ENCODE data around the gene FAM43A. TPM values are rescaled to one million over a fixed set of nuclear protein-coding genes. Genes with fewer than 3 reads are reported as not detected.
A peak's percentile ranks its signal among the peaks of the same experiment; 100 is the strongest.

FAM43A gene, protein sequence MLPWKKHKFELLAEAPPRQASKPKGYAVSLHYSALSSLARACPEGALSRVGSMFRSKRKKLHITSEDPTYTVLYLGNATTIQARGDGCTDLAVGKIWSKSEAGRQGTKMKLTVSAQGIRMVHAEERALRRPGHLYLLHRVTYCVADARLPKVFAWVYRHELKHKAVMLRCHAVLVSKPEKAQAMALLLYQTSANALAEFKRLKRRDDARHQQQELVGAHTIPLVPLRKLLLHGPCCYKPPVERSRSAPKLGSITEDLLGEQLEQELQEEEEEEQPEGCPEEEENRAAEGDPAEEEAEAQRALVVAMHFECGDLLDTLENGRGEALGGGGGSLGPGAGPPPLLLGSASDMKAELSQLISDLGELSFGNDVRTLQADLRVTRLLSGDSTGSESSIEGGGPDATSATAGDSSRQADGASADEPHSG
- 10 to 100 TPM; 11.9 to 22.9 (median 19.4) TPM for polyA plus RNA-seq (ENCODE audit: insufficient read length in 10 of 10)
- long read RNA-seq, donor 1, transcript FAM43A-201 (1 exons, 2,494 nt) = major isoform, 17 of 17 reads
- long read RNA-seq, donor 1, partial matches to known transcripts = 0 of 17 reads
- long read RNA-seq, donor 1, other reads (novel, unspliced or antisense) = 0 of 17 reads
- long read RNA-seq, donor 2, transcript FAM43A-201 (1 exons, 2,494 nt) = major isoform, 18 of 18 reads
- long read RNA-seq, donor 2, partial matches to known transcripts = 0 of 18 reads
- long read RNA-seq, donor 2, other reads (novel, unspliced or antisense) = 0 of 18 reads
- long read RNA-seq, donor 3, partial matches to known transcripts = 0 of 2 reads
- long read RNA-seq, donor 3, other reads (novel, unspliced or antisense) = 0 of 2 reads
- long read RNA-seq, donor 4, transcript FAM43A-201 (1 exons, 2,494 nt) = major isoform, 27 of 27 reads
- long read RNA-seq, donor 4, partial matches to known transcripts = 0 of 27 reads
- long read RNA-seq, donor 4, other reads (novel, unspliced or antisense) = 0 of 27 reads
- long read RNA-seq, donor 5, transcript FAM43A-201 (1 exons, 2,494 nt) = major isoform, 26 of 26 reads
- long read RNA-seq, donor 5, partial matches to known transcripts = 0 of 26 reads
- long read RNA-seq, donor 5, other reads (novel, unspliced or antisense) = 0 of 26 reads
- long read RNA-seq, donor 6, transcript FAM43A-201 (1 exons, 2,494 nt) = major isoform, 31 of 31 reads
- long read RNA-seq, donor 6, partial matches to known transcripts = 0 of 31 reads
- long read RNA-seq, donor 6, other reads (novel, unspliced or antisense) = 0 of 31 reads
- long read RNA-seq, donor 7, transcript FAM43A-201 (1 exons, 2,494 nt) = major isoform, 18 of 18 reads
- long read RNA-seq, donor 7, partial matches to known transcripts = 0 of 18 reads
- long read RNA-seq, donor 7, other reads (novel, unspliced or antisense) = 0 of 18 reads
- long read RNA-seq, donor 8, transcript FAM43A-201 (1 exons, 2,494 nt) = major isoform, 24 of 24 reads
- long read RNA-seq, donor 8, partial matches to known transcripts = 0 of 24 reads
- long read RNA-seq, donor 8, other reads (novel, unspliced or antisense) = 0 of 24 reads
- long read RNA-seq, donor 9, transcript FAM43A-201 (1 exons, 2,494 nt) = major isoform, 11 of 11 reads
- long read RNA-seq, donor 9, partial matches to known transcripts = 0 of 11 reads
- long read RNA-seq, donor 9, other reads (novel, unspliced or antisense) = 0 of 11 reads

DNA sequence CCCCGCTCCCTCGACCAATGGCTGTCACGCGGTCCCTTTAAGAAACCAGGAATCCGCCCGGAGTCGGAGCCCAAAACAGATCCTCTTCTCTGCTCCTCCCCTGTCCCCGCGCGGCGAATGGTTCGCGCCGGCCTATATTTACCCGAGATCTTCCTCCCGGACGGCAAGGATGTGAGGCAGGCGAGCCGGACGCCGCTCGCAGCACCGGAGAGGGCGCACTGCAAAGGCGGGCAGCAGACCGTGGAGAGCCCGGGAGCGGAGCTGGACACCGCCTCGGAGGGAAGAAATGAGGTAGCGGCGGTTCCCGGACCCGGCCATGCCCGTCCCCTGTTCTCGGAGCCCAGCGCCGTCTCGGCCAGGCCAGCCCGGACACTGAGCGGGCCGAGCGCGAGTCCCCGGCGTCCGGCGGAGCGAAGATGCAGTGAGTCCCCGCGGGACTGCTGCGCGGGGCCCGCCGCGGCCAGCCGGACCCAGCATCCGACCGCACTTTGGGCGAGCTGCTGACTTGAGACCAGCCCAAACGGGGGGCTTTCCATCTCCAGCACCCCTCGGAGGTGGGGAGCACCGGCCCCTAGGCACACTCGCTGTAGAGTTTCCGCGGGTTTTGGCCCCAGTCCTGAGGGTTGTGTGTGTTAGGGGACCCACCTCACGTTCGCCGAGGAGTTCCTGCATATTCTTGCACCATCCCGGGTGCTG, at the start of gene FAM43A:
FAM43A (plus strand) TSS at position 166 of the 696 bp plus-strand sequence. CDS start 944 bp downstream, outside the sequence.
- peak; percentile 93 to 98 (median 96) for DNase-seq

DNA sequence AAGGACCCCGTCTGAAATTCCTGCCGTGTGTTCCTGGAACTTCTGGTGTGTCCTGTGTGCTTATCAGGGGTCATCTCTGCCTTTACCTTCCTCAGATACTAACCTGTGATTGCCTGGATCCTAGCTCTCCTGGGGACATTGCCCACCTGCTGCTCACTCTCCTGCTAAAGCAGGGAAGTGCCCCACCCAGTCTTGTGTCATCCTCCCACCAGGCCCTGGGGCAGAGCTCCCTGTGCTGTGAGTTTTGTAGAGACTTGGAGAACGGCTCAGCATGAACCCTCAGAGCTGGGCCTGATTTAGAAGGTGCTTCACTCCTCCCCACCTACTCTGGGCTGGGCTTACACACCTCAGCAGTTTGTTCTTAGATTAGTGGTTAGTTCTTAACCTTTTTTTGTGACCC, 48.6 kb upstream of the FAM43A start:
- no peak for DNase-seq

DNA sequence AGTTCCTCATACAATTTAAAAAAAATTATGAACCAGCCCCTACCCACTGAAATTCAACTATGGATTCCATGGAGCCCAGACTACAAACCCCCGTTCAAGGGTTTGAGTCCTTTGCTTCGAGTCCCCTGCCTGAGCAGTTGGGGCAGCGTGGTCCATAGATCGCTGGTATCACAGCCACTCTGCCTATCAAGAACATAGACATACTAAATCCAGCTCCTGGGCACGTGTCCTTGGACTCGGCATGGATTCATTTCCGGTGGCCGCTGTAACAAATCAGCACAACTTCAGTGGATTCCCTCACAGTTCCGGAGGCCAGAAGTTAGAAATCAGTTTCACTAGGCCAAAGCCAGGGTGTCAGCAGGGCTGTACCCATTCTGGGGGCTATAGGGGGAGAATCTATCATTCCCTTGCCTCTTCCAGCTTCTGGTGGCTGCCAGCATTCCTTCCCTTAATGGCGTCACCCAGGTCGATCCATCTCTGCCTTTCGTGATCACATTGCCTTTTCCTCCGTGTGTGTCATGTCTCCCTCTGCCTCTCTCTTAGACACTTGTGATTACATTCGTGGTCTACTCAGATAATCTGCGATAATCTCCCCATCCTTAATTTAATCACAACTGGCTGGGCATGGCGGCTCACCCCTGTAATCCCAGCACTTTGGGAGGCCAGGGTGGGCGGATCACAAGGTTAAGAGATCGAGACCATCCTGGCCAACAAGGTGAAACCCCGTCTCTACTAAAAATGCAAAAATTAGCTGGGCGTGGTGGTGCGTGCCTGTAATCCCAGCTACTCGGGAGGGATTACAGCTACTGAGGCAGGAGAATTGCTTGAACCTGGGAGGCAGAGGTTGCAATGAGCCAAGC, 47.9 kb upstream of the FAM43A start:
- no peak for DNase-seq

GRCh38 chr3:194638991-194639605, 46.6 kb upstream of the FAM43A start:
- no peak for DNase-seq

GRCh38 chr3:194640829-194641228, 44.9 kb upstream of the FAM43A start:
- peak in 1 of 3 donors; percentile 16 for DNase-seq

DNA sequence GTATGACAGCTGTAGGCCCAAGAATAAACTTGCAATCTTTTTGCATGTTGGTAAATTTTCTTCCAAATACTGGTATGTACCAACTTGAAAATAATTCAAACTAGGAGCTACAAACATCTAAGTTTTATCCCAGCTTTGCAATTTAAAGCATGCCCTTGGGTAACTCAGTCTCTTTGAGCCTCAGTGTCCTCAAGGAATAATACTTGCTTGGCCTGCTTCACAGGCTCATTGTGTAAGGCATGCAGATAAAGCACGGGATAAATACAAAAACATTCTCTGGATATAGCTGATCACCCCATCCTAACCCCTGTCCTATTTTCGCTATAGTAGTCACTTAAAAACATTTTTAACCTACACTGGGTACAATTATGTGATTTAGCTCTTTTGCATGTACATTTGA, 42.9 kb upstream of the FAM43A start:
- DNase-seq = no peak

GRCh38 chr3:194647747-194648146, 37.9 kb upstream of the FAM43A start:
- no peak for DNase-seq

DNA sequence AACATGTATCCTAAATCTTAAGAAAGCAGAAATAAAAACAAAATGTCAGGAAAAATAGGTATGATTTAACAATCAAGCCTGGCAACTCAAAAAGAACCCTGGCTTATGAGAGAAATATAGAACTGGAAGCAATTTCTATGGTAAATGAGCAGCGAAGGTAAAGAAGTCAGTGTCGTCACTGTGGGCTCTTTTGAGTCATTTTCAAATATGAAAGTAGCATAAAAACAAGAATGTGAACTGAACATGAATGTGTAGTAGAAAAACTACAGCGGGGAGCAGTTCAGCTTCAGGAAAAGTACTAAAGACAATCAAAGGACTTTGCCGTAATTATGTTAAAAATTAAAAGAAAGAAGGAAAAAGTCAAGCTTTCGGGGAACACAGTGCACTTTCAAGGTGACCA, 31.2 kb upstream of the FAM43A start:
- DNase-seq = no peak

DNA sequence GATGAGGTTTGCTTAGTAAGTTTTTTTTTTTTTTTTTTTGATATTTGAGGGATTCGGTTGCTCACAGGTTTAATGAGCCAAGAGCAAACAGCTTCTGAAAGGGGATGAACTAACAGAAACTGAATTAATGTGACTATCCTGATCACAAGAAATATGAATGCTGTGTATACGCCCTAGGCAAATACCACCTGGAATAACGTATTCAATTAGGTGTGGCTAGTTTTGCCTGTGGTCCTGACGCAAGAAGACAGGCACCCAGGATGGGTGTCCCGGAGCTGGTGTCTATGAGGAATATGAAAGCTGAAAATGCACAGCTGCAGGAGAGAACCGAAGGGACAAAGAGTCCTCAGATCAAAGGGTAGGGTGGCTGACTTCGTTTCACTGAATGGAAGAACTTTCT, 28.2 kb upstream of the FAM43A start:
- no peak for DNase-seq

- no peak for DNase-seq
Measured at GRCh38 chr3:194658477-194659242, 27.0 kb upstream of the FAM43A start.

DNA sequence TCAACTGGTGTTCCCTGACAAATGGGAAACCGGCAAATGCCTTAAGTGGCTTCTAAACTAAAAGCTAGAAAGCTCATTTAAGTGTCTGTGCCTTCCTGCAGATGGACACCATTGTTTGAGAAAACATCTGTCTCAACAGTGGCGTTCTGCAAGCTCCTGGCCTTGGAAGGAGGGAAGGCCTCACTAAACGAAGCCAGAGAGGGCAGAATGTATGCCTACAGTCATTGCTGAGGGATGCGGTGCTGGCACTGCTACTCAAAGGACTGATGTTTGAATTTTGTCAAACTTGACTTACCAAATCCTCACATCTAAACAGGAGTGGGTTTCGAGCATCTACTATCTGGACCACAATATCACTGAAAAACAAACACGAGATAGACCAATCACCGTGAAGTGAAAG, 25.9 kb upstream of the FAM43A start:
- DNase-seq = no peak

GRCh38 chr3:194661374-194661773, 24.3 kb upstream of the FAM43A start:
- DNase-seq = no peak

DNA sequence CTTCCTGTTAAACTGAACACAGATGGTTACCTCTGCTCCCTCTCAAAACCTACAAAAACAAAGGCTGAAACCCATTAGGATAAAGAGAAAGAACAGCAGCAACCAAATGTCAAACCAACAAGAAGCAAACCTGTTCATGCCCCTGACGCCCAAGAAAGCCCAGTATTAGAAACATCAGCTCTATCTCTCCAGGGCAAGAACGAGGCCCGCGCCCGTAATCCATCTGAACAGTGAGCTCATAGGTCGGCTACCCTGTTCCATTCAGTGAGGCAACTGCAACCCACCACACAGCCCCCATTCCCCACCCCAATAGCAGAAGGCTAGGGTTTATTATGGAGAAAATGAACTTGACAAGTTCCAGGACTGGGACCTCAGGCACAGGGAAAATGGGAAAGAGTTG, 23.7 kb upstream of the FAM43A start:
- no peak for DNase-seq

- DNase-seq = no peak
Measured at GRCh38 chr3:194664857-194665256, 20.8 kb upstream of the FAM43A start.

- no peak for DNase-seq
Measured at GRCh38 chr3:194667363-194667762, 18.3 kb upstream of the FAM43A start.

- peak in 1 of 3 donors; percentile 16 for DNase-seq
Measured at GRCh38 chr3:194671511-194671899, 14.2 kb upstream of the FAM43A start.

DNA sequence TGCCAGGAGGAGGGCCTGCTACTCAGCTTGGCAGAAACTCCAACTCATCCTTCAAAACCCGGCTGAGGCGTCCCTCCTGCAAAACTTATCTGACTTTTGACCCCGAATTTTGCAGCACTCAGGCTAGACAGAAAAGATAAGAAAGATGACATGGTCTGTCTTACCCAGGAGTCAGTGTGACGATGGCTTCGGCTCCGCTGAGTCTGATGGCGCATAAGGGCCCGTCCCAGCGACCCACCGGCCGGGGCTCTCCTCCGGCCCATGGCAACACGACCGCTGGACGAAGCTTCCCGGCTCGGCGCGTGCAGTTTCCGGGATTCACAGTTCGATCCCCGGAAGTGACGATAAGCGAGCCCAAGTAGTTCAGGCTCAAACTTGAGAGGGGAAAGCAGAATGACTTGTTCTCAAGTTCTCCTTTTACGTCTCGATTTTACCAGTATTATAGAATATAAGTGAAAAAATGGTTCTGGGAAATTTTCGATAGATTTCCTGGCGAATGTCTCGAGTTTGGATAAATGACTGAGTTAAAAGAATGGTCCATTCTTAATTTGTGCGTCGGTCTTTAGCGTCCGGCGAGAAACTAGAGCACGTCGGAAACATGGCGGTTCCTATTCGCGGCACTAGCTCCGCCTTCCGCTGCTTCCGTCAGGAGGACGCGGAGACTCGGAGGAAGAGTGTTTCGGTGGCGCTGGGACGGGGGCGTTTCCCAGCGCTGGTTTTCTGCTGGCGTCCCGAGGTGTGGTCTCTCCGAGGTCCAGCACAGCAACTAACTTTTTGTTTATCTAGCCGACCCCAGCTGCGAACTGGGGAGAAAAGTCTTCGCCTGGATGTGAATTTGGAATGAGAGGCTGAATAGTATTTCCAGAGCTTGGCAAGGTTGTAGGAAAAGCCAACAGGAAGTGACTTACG, 13.5 kb upstream of the FAM43A start, which contains the start of gene LSG1:
LSG1 (minus strand) TSS at position 292 of the 909 bp plus-strand sequence; CDS start at position 263, 29 bp downstream.
- DNase-seq = peak; percentile 97 to 98 (median 98)
